H9 (cell line): ENCODE results near the gene NFX1. TPM values are rescaled to one million over a fixed set of nuclear protein-coding genes. Genes with fewer than 3 reads are reported as not detected.

Experiments
- DNase-seq: peaks from one replicate; pipeline ENCODE4 v3.0.0-alpha.2; 2017
- H2AFZ ChIP-seq: one replicate; pipeline ENCODE4 v1.6.1; 2013; ENCODE audit warnings: mild to moderate bottlenecking, low read length, control low read depth, moderate library complexity
- H2AK5ac ChIP-seq: 2 replicates; pipeline ENCODE4 v1.6.1; 2013; ENCODE audit warnings: low read length, control low read depth, mixed read lengths; ENCODE audit not compliant: insufficient read length
- H2BK120ac ChIP-seq: one replicate; pipeline ENCODE4 v1.6.1; 2013; ENCODE audit warnings: low read depth, mild to moderate bottlenecking, low read length, control low read depth, inconsistent platforms; ENCODE audit not compliant: poor library complexity, severe bottlenecking
- H2BK12ac ChIP-seq: 2 replicates; pipeline ENCODE4 v1.6.1; 2013; ENCODE audit warnings: low read length, control low read depth, mixed read lengths, low read depth; ENCODE audit not compliant: insufficient read length
- H2BK15ac ChIP-seq: 2 replicates; pipeline ENCODE4 v1.6.1; 2013; ENCODE audit warnings: low read depth, low read length, control low read depth
- H2BK20ac ChIP-seq: one replicate; pipeline ENCODE4 v1.6.1; 2013; ENCODE audit warnings: low read depth, mild to moderate bottlenecking, low read length, control low read depth, inconsistent platforms; ENCODE audit not compliant: poor library complexity, severe bottlenecking
- H2BK5ac ChIP-seq: 2 replicates; pipeline ENCODE4 v1.6.1; 2013; ENCODE audit warnings: low read length, control low read depth, mixed read lengths; ENCODE audit not compliant: insufficient read length
- H3K14ac ChIP-seq: 2 replicates; pipeline ENCODE4 v1.6.1; 2013; ENCODE audit warnings: low read length, control low read depth; ENCODE audit not compliant: insufficient read depth
- H3K18ac ChIP-seq: 2 replicates; pipeline ENCODE4 v1.6.1; 2013; ENCODE audit warnings: low read depth, mild to moderate bottlenecking, mixed read lengths, low read length, control low read depth; ENCODE audit not compliant: insufficient read length
- H3K23ac ChIP-seq: 2 replicates; pipeline ENCODE4 v1.6.1; 2013; ENCODE audit warnings: low read length, control low read depth, mixed read lengths, low read depth; ENCODE audit not compliant: insufficient read length
- H3K23me2 ChIP-seq: 2 replicates; pipeline ENCODE4 v1.6.1; 2013; ENCODE audit warnings: low read depth, mild to moderate bottlenecking, mixed read lengths, low read length, control low read depth; ENCODE audit not compliant: insufficient read length, poor library complexity, severe bottlenecking
- H3K27ac ChIP-seq: 2 replicates; pipeline ENCODE4 v1.5.1; 2013; ENCODE audit warnings: low read length, control low read depth, mixed read lengths, low read depth; ENCODE audit not compliant: insufficient read length
- H3K27me3 ChIP-seq: 2 replicates; pipeline ENCODE4 v1.6.1; 2013; ENCODE audit warnings: low read length, control low read depth, inconsistent platforms; ENCODE audit not compliant: insufficient read depth
- H3K4ac ChIP-seq: 2 replicates; pipeline ENCODE4 v1.6.1; 2013; ENCODE audit warnings: low read depth, mild to moderate bottlenecking, control low read depth, inconsistent platforms, low read length, moderate library complexity
- H3K4me1 ChIP-seq: 2 replicates; pipeline ENCODE4 v1.6.1; 2013; ENCODE audit warnings: low read length, control low read depth, inconsistent platforms; ENCODE audit not compliant: insufficient read depth
- H3K4me2 ChIP-seq: 2 replicates; pipeline ENCODE4 v1.6.1; 2013; ENCODE audit warnings: low read length, control low read depth, mixed read lengths; ENCODE audit not compliant: insufficient read length, insufficient read depth
- H3K56ac ChIP-seq: 2 replicates; pipeline ENCODE4 v1.6.1; 2013; ENCODE audit warnings: low read depth, mild to moderate bottlenecking, mixed read lengths, low read length, control low read depth; ENCODE audit not compliant: insufficient read length
- H3K79me1 ChIP-seq: 2 replicates; pipeline ENCODE4 v1.6.1; 2013; ENCODE audit warnings: low read depth, mild to moderate bottlenecking, moderate library complexity, low read length, control low read depth, inconsistent platforms; ENCODE audit not compliant: insufficient read depth, poor library complexity, severe bottlenecking
- H3K79me2 ChIP-seq: 2 replicates; pipeline ENCODE4 v1.6.1; 2013; ENCODE audit warnings: low read length, control low read depth, inconsistent platforms; ENCODE audit not compliant: insufficient read depth
- H3K9ac ChIP-seq: 2 replicates; pipeline ENCODE4 v1.6.1; 2013; ENCODE audit warnings: low read length, control low read depth, mixed read lengths; ENCODE audit not compliant: insufficient read length; ENCODE audit errors: extremely low read depth
- H3K9me3 ChIP-seq: one replicate; pipeline ENCODE4 v1.6.1; 2013; ENCODE audit warnings: low read depth, low read length, inconsistent platforms; ENCODE audit not compliant: control insufficient read depth
- H3T11ph ChIP-seq: one replicate; pipeline ENCODE4 v1.6.1; 2013; ENCODE audit warnings: mild to moderate bottlenecking, low read length, control low read depth, inconsistent platforms
- H4K20me1 ChIP-seq: one replicate; pipeline ENCODE4 v1.6.1; 2013; ENCODE audit not compliant: control insufficient read depth, insufficient read length, insufficient read depth
- H4K5ac ChIP-seq: 2 replicates; pipeline ENCODE4 v1.6.1; 2013; ENCODE audit warnings: low read depth, mild to moderate bottlenecking, mixed read lengths, low read length, control low read depth; ENCODE audit not compliant: insufficient read length
- H4K8ac ChIP-seq: replicated peaks from 2 replicates; pipeline ENCODE4 v1.6.1; 2013; ENCODE audit warnings: low read length, control low read depth, mixed read lengths, low read depth; ENCODE audit not compliant: insufficient read length
- H4K91ac ChIP-seq: 2 replicates; pipeline ENCODE4 v1.6.1; 2013; ENCODE audit warnings: low read depth, mild to moderate bottlenecking, moderate library complexity, mixed read lengths, low read length, control low read depth; ENCODE audit not compliant: insufficient read length
- H3K27ac Mint-ChIP-seq, 3 experiments: 2 replicates in 2 of 3; 3 replicates in 1 of 3; pipeline ENCODE4 v1.8.0; 2020 to 2021; ENCODE audit warnings: mixed read lengths in 3 of 3, mild to moderate bottlenecking in 1 of 3, moderate library complexity in 1 of 3
- H3K27me3 Mint-ChIP-seq: 2 replicates; pipeline ENCODE4 v1.8.0; 2021; ENCODE audit warnings: low read depth, mild to moderate bottlenecking, moderate library complexity, mixed read lengths
- H3K36me3 Mint-ChIP-seq, 3 experiments: 2 replicates in 2 of 3; 3 replicates in 1 of 3; pipeline ENCODE4 v1.8.0; 2020 to 2021; ENCODE audit warnings: low read depth in 3 of 3, mixed read lengths in 3 of 3; ENCODE audit not compliant: insufficient read depth in 1 of 3
- H3K4me1 Mint-ChIP-seq, 2 experiments: 2 replicates each; pipeline ENCODE4 v1.8.0; 2020; ENCODE audit warnings: mixed read lengths in 2 of 2
- H3K4me3 Mint-ChIP-seq, 2 experiments: 2 replicates in 1 of 2; 3 replicates in 1 of 2; pipeline ENCODE4 v1.8.0; 2020 to 2021; ENCODE audit warnings: mild to moderate bottlenecking in 2 of 2, mixed read lengths in 2 of 2, moderate library complexity in 1 of 2
- H3K9me3 Mint-ChIP-seq, 2 experiments: 2 replicates in 1 of 2; 3 replicates in 1 of 2; pipeline ENCODE4 v1.8.0; 2020; ENCODE audit warnings: mild to moderate bottlenecking in 2 of 2, mixed read lengths in 2 of 2, moderate library complexity in 1 of 2
- CTCF ChIP-seq: fragments of 200-600 bp; sonication (generic); conservative IDR thresholded peaks from 3 replicates; pipeline ENCODE4 v1.8.0; 2021; ENCODE audit warnings: antibody characterized with exemption, mild to moderate bottlenecking
- WGBS: extraction: QIAGEN DNeasy Blood & Tissue Kit; methylation state at CpG from one replicate; pipeline ENCODE4 v1.1.7; 2013; ENCODE audit warnings: missing lambda C conversion rate, low lambda C conversion rate, mixed read lengths; ENCODE audit not compliant: insufficient read length; ENCODE audit errors: extremely low coverage; 5-methylcytosine and 5-hydroxymethylcytosine counted together
- total RNA-seq: library from RNA; stranded (reverse); gene quantifications from 2 replicates; pipeline ENCODE4 v1.2.1, GENCODE V29; 2021

NFX1 gene
- total RNA-seq, 1 experiment from 2014 or later: 35.1 TPM

GRCh38 chr9:33295571-33295970 is 5.3 kb downstream of the NFX1 start:
- Mint-ChIP-seq H3K4me1 (peaks cover 7 to 13% of the 10 kb centered on the region in 2 experiments; a peak in 3 of 4 replicates), H3K9me3 (peaks cover 0 to 2% of the 10 kb centered on the region in 2 experiments; a peak in 2 of 5 replicates), H3K4me3 (no peak overlapping the region), H3K36me3 (peaks cover 25 to 68% (median 58%) of the 10 kb centered on the region in 3 experiments; a peak in 6 of 7 replicates), H3K27ac (no peak overlapping the region), H3K27me3 (no peaks in the 10 kb centered on the region)
- Histone ChIP-seq H3T11ph (no peak overlapping the region), H3K23me2 (no peaks in the 10 kb centered on the region), H3K56ac (no peak overlapping the region), H3K4me1 (0 out of 2 replicates have a peak, but pooled peaks cover 2% of the 10 kb centered on the region), H2AK5ac (no peak overlapping the region), H2BK15ac (no peak overlapping the region), H2BK20ac (no peak overlapping the region), H4K20me1 (no peaks in the 10 kb centered on the region), H3K79me2 (peaks cover 16% of the 10 kb centered on the region; the same call in 1 of the 2 replicates), H4K8ac (no peak overlapping the region), H3K27me3 (no peaks in the 10 kb centered on the region), H4K91ac (no peak overlapping the region), H3K9me3 (no peaks in the 10 kb centered on the region), H3K23ac (no peak overlapping the region), H3K4me2 (no peak overlapping the region), H2BK12ac (no peak overlapping the region), H3K14ac (no peak overlapping the region), H2BK120ac (no peak overlapping the region), H4K5ac (no peak overlapping the region), H3K4ac (no peak overlapping the region), H3K27ac (no peak overlapping the region), H2AFZ (no peak overlapping the region), H3K9ac (no peak overlapping the region), H3K79me1 (peaks cover 10% of the 10 kb centered on the region), H3K18ac (no peak overlapping the region), H2BK5ac (no peak overlapping the region)
- TF ChIP-seq CTCF: no peak
- WGBS: no CpG with 5 or more reads among the region's 2 CpGs
- DNase-seq: no peak
